HepG2 (cell line): ENCODE measurements around the gene CCDC154. TPM values are rescaled to one million over a fixed set of nuclear protein-coding genes. Genes with fewer than 3 reads are reported as not detected.
A peak's percentile ranks its signal among the peaks of the same experiment; 100 is the strongest.

Source experiments
- AGO1 ChIP-seq: fragments of 200-400 bp; formaldehyde crosslinking; IDR thresholded peaks from 2 replicates; pipeline ENCODE4 v1.6.1; 2017; ENCODE audit warnings: mild to moderate bottlenecking, low read depth, low read length, moderate library complexity; ENCODE audit not compliant: poor library complexity, severe bottlenecking
- CAMTA2 ChIP-seq: sonication (generic); formaldehyde crosslinking; IDR thresholded peaks from 2 replicates; pipeline ENCODE4 v1.4.0; 2020; ENCODE audit warnings: mild to moderate bottlenecking, missing genetic modification reagents, borderline replicate concordance
- KLF15 ChIP-seq: sonication (generic); formaldehyde crosslinking; IDR thresholded peaks from 2 replicates; pipeline ENCODE4 v1.8.1; 2023; ENCODE audit warnings: borderline replicate concordance, mild to moderate bottlenecking, inconsistent platforms, missing genetic modification reagents, mixed read lengths
- KLF6 ChIP-seq: IDR thresholded peaks from 2 replicates; pipeline ENCODE4 v1.8.0; 2016; ENCODE audit warnings: missing biosample characterization, missing genetic modification reagents
- MBNL3 ChIP-seq: fragments of 250-450 bp; sonication (Bioruptor Pico); conservative IDR thresholded peaks from 2 replicates; pipeline ENCODE4 v1.8.0; 2022; ENCODE audit warnings: mild to moderate bottlenecking, inconsistent platforms
- MED13 ChIP-seq: sonication (generic); formaldehyde crosslinking; IDR thresholded peaks from 2 replicates; pipeline ENCODE4 v1.5.0; 2020; ENCODE audit warnings: missing genetic modification reagents
- SRSF1 ChIP-seq: fragments of 200-400 bp; formaldehyde crosslinking; optimal IDR thresholded peaks from 2 replicates; pipeline ENCODE3; 2017; ENCODE audit warnings: mild to moderate bottlenecking, low read depth, low read length, moderate library complexity
- STAT5B ChIP-seq: sonication (generic); formaldehyde crosslinking; IDR thresholded peaks from 2 replicates; pipeline ENCODE4 v1.4.0; 2020; ENCODE audit warnings: missing genetic modification reagents
- ZEB1 ChIP-seq: IDR thresholded peaks from 2 replicates; pipeline ENCODE4 v1.6.1; 2012; ENCODE audit warnings: mild to moderate bottlenecking, low read depth, inconsistent platforms; ENCODE audit not compliant: insufficient replicate concordance
- ZKSCAN5 ChIP-seq: sonication (generic); formaldehyde crosslinking; IDR thresholded peaks from 2 replicates; pipeline ENCODE4 v1.5.1; 2020; ENCODE audit warnings: mild to moderate bottlenecking, missing genetic modification reagents
- ZNF557 ChIP-seq: sonication (generic); formaldehyde crosslinking; IDR thresholded peaks from 2 replicates; pipeline ENCODE4 v1.4.0; 2020; ENCODE audit warnings: missing genetic modification reagents
- ZNF747 ChIP-seq: sonication (generic); formaldehyde crosslinking; IDR thresholded peaks from 2 replicates; pipeline ENCODE4 v1.8.1; 2023; ENCODE audit warnings: missing genetic modification reagents, mild to moderate bottlenecking, borderline replicate concordance
- ZNF761 ChIP-seq: sonication (generic); formaldehyde crosslinking; conservative IDR thresholded peaks from 2 replicates; pipeline ENCODE4 v1.4.0; 2020; ENCODE audit warnings: mild to moderate bottlenecking, missing genetic modification reagents
- ZNF891 ChIP-seq: sonication (generic); formaldehyde crosslinking; IDR thresholded peaks from 2 replicates; pipeline ENCODE4 v1.5.0; 2020; ENCODE audit warnings: mild to moderate bottlenecking, missing genetic modification reagents
- polyA plus RNA-seq, 8 experiments: library from polyadenylated mRNA; depleted of rRNA in 3 of 8; stranded (reverse) in 7 of 8; unstranded in 1 of 8; fragments of >200 nt; fragmentation: Illumina TruSeq in 4 of 8; extraction: Trizol in 4 of 8; gene quantifications; 2 replicates each; pipeline versions ENCODE4 v1.2.1 to v1.2.3, GENCODE V29; 2011 to 2016; ENCODE audit warnings: low read depth in 4 of 8, missing spikeins in 1 of 8, mixed read lengths in 1 of 8; ENCODE audit not compliant: insufficient read depth in 1 of 8
- total RNA-seq, 5 experiments: library from RNA; depleted of rRNA; stranded (reverse); fragments of >200 nt; fragmentation: Illumina TruSeq; extraction: Trizol; gene quantifications; 2 replicates each; pipeline ENCODE4 v1.2.3, GENCODE V29; 2016; ENCODE audit warnings: low read depth in 1 of 5
- TF ChIP-seq, protein P1 (sequence below): sonication (generic); formaldehyde crosslinking; IDR thresholded peaks from 2 replicates; pipeline ENCODE4 v1.5.1; 2020; ENCODE audit warnings: mild to moderate bottlenecking, missing genetic modification reagents
- TF ChIP-seq, protein P2 (sequence below): sonication (generic); formaldehyde crosslinking; IDR thresholded peaks from 2 replicates; pipeline ENCODE4 v1.4.0; 2020; ENCODE audit warnings: missing genetic modification reagents, borderline replicate concordance
- TF ChIP-seq, protein P3 (sequence below): IDR thresholded peaks from 2 replicates; pipeline ENCODE4 v1.6.1; 2012; ENCODE audit warnings: inconsistent platforms
- TF ChIP-seq, protein P4 (sequence below): IDR thresholded peaks from 2 replicates; pipeline ENCODE4 v1.6.1; 2018; ENCODE audit warnings: missing genetic modification reagents, mild to moderate bottlenecking, missing compliant biosample characterization
- TF ChIP-seq, protein P5 (sequence below): sonication (generic); formaldehyde crosslinking; IDR thresholded peaks from 2 replicates; pipeline ENCODE4 v1.4.0; 2020; ENCODE audit warnings: mild to moderate bottlenecking, missing genetic modification reagents

Gene CCDC154
- total and polyA plus RNA-seq, 2 of the 13 experiments (the other 11 are each of a cell fraction or from before 2014, with no cell fraction given) = 0.92 to 1.5 TPM

DNA sequence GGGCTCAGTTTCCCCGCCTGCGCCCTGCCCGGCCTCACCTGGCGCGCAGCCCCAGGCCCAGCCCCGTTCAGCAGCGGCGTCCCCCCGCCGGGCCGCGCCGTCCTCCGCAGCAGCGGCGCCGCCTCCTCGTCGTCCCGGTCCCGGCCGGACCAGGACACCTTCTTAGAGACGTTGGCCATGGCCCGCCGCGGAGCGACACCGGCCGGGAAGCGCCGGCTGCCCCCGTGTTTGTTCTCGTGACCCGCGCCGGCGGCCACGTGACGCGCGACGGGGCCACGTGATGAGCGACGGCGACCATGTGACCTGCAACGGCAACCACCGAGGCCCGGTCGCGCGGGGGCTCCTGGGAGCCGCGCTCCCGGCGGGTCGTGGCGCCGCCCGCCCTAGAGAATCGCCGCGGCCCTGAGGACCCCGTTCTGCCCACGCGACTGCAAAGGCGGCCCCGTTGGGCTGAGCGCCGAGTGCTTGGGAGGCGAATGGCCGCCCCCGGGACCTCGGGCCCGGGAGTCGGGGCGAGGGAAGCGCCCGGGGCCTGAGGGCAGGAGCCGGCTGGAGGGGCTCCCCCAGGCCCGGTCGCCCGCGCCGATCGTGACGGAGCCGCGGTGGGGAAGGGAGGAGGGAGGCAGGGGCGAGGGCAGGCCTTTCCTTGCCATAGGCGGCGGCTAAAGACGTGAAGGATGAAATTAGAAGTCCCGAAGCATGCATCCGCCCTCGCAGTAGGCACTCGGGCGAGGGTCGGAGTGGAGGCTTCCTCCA, 30.6 kb upstream of the CCDC154 start, which contains the start of gene CLCN7 (continued):
- TF ChIP-seq, protein P1, sequence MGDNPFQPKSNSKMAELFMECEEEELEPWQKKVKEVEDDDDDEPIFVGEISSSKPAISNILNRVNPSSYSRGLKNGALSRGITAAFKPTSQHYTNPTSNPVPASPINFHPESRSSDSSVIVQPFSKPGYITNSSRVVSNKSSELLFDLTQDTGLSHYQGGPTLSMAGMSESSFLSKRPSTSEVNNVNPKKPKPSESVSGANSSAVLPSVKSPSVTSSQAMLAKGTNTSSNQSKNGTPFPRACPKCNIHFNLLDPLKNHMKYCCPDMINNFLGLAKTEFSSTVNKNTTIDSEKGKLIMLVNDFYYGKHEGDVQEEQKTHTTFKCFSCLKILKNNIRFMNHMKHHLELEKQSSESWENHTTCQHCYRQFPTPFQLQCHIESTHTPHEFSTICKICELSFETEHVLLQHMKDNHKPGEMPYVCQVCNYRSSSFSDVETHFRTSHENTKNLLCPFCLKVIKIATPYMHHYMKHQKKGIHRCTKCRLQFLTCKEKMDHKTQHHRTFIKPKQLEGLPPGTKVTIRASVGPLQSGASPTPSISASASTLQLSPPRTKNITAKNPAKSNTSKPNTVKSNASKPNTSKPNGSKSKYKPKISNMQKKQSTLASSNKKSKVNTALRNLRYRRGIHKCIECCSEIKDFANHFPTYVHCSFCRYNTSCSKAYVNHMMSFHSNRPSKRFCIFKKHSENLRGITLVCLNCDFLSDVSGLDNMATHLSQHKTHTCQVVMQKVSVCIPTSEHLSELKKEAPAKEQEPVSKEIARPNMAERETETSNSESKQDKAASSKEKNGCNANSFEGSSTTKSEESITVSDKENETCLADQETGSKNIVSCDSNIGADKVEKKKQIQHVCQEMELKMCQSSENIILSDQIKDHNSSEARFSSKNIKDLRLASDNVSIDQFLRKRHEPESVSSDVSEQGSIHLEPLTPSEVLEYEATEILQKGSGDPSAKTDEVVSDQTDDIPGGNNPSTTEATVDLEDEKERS (CRISPR knock-in tag) = no peak
- TF ChIP-seq ZNF761 (CRISPR knock-in tag) = peak; percentile 75; the same call in 1 of the 2 replicates
- TF ChIP-seq, protein P2, sequence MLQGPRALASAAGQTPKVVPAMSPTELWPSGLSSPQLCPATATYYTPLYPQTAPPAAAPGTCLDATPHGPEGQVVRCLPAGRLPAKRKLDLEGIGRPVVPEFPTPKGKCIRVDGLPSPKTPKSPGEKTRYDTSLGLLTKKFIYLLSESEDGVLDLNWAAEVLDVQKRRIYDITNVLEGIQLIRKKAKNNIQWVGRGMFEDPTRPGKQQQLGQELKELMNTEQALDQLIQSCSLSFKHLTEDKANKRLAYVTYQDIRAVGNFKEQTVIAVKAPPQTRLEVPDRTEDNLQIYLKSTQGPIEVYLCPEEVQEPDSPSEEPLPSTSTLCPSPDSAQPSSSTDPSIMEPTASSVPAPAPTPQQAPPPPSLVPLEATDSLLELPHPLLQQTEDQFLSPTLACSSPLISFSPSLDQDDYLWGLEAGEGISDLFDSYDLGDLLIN (CRISPR knock-in tag) = no peak
- no peak for TF ChIP-seq ZEB1
- TF ChIP-seq ZKSCAN5 (CRISPR knock-in tag) = no peak
- TF ChIP-seq CAMTA2 = no peak
- TF ChIP-seq, protein P3, sequence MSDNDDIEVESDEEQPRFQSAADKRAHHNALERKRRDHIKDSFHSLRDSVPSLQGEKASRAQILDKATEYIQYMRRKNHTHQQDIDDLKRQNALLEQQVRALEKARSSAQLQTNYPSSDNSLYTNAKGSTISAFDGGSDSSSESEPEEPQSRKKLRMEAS = peak; percentile 96
- TF ChIP-seq ZNF557 (CRISPR knock-in tag) = no peak
- TF ChIP-seq SRSF1 = peak; percentile 34
- TF ChIP-seq, protein P4, sequence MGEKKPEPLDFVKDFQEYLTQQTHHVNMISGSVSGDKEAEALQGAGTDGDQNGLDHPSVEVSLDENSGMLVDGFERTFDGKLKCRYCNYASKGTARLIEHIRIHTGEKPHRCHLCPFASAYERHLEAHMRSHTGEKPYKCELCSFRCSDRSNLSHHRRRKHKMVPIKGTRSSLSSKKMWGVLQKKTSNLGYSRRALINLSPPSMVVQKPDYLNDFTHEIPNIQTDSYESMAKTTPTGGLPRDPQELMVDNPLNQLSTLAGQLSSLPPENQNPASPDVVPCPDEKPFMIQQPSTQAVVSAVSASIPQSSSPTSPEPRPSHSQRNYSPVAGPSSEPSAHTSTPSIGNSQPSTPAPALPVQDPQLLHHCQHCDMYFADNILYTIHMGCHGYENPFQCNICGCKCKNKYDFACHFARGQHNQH (CRISPR knock-in tag) = peak; percentile 76
- TF ChIP-seq, protein P5, sequence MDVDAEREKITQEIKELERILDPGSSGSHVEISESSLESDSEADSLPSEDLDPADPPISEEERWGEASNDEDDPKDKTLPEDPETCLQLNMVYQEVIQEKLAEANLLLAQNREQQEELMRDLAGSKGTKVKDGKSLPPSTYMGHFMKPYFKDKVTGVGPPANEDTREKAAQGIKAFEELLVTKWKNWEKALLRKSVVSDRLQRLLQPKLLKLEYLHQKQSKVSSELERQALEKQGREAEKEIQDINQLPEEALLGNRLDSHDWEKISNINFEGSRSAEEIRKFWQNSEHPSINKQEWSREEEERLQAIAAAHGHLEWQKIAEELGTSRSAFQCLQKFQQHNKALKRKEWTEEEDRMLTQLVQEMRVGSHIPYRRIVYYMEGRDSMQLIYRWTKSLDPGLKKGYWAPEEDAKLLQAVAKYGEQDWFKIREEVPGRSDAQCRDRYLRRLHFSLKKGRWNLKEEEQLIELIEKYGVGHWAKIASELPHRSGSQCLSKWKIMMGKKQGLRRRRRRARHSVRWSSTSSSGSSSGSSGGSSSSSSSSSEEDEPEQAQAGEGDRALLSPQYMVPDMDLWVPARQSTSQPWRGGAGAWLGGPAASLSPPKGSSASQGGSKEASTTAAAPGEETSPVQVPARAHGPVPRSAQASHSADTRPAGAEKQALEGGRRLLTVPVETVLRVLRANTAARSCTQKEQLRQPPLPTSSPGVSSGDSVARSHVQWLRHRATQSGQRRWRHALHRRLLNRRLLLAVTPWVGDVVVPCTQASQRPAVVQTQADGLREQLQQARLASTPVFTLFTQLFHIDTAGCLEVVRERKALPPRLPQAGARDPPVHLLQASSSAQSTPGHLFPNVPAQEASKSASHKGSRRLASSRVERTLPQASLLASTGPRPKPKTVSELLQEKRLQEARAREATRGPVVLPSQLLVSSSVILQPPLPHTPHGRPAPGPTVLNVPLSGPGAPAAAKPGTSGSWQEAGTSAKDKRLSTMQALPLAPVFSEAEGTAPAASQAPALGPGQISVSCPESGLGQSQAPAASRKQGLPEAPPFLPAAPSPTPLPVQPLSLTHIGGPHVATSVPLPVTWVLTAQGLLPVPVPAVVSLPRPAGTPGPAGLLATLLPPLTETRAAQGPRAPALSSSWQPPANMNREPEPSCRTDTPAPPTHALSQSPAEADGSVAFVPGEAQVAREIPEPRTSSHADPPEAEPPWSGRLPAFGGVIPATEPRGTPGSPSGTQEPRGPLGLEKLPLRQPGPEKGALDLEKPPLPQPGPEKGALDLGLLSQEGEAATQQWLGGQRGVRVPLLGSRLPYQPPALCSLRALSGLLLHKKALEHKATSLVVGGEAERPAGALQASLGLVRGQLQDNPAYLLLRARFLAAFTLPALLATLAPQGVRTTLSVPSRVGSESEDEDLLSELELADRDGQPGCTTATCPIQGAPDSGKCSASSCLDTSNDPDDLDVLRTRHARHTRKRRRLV (CRISPR knock-in tag) = no peak
- TF ChIP-seq AGO1 = no peak
- no peak for TF ChIP-seq MBNL3 (CRISPR knock-in tag)
- no peak for TF ChIP-seq ZNF891 (CRISPR knock-in tag)
- TF ChIP-seq KLF6 (CRISPR knock-in tag) = peak; percentile 98
- no peak for TF ChIP-seq STAT5B (CRISPR knock-in tag)
- TF ChIP-seq KLF15 (CRISPR knock-in tag) = no peak
- no peak for TF ChIP-seq MED13 (CRISPR knock-in tag)
- TF ChIP-seq ZNF747 (CRISPR knock-in tag) = no peak
